GDM1 (cell line): Measurements from ENCODE around the gene SAMD8.
"Not testable (repeated sequence)": the region's sequence is repeated elsewhere in the genome, so short reads cannot be mapped to it uniquely, and the experiment has no call there.

Experiments
- DNase-seq: peaks from one replicate; lab custom pipeline; 2025; lab: John Stamatoyannopoulos, UW

SAMD8 gene

DNA sequence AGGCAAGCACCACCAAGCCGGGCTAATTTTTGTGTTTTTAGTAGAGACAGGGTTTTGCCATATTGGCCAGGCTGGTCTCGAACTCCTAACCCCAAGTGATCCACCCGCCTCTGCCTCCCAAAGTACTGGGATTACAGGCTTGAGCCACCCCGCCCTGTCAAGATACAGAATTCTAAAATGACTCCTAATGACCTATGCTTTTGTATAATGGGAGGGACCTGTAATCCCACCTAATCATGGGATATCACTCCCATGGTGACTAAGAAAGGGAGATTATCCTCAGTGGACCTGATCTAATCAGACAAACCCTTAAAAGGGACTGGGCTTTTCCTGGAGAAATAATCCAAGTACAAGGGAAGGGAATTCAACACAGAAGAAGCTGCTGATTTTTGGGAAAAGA is 28.8 kb downstream of the SAMD8 start:
- DNase-seq, result no peak

GRCh38 chr10:75143353-75143752 is 31.9 kb downstream of the SAMD8 start:
- no peak for DNase-seq

DNA sequence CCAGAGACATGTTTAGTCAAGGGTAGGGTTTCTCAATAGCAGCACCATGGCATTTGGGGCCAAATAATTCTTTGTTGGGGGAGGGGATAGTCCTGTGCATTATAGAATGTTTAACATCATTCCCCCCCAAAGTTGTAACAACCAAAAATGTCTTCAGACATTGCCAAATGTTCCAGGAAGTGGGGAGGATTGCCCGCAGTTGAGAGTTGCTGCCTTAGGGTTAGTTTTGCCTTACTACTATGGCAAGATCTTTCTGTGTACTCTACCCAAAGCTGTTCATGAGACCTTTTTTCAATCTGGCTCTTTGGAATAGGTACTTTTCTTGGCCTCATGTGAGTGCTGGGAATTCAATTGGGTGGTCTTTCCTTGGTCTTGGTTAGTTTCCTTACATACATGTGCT is 34.1 kb downstream of the SAMD8 start:
- no peak for DNase-seq

DNA sequence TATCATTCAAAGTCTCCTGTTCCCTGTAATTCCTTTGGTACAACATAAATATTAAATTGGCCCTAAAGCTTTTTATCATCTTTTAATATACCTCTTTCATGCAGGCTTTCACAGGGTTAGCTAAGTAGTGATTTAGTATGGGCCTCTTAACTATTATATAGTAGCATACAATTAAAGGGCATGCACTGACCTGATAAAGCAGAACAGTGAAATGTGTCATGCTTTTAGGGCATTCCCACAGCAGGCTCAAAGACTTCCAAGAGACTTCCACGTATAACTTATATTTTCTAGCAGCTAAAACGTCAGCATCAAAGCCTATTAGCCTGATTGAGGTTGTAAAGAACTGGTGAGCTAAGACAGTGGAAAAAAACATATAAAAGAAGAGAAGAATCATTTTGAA is 35.3 kb downstream of the SAMD8 start:
- DNase-seq, result no peak

DNA sequence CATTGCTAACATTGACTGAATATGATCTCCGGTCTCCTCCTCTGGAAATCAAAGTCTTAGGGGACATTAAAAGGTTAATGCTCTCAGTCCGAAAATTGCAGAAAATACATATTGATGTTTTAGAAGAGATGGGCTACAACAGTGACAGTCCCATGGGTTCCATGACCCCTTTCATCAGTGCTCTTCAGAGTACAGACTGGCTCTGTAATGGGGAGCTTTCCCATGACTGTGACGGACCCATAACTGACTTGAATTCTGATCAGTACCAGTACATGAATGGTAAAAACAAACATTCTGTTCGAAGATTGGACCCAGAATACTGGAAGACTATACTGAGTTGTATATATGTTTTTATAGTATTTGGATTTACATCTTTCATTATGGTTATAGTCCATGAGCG is 39.2 kb downstream of the SAMD8 start:
- DNase-seq, result no peak

GRCh38 chr10:75159519-75159918 is 48.1 kb downstream of the SAMD8 start:
- DNase-seq, result no peak

GRCh38 chr10:75165684-75166622 is 54.5 kb downstream of the SAMD8 start:
- DNase-seq, result peak; percentile 42

- DNase-seq, result no peak
These were observed 55.1 kb downstream of the SAMD8 start for GRCh38 chr10:75166623-75166972.

DNA sequence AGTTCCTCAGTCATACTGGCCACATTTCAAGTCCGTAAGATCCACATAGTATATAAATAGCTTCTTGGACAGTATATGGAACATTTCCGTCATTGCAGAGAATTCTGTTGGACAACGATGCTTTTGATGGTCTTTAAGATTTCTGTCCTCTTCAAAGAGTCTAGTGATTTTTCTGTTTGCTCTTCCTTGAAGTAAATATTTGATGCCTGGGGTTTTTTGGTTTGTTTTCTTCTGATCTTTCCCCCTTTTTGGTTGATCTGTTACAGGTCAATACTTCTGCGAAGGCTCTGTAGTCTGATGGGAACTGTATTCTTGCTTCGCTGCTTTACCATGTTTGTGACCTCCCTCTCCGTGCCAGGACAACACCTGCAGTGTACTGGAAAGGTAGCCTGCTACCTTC is 56.8 kb downstream of the SAMD8 start:
- DNase-seq, result no peak

DNA sequence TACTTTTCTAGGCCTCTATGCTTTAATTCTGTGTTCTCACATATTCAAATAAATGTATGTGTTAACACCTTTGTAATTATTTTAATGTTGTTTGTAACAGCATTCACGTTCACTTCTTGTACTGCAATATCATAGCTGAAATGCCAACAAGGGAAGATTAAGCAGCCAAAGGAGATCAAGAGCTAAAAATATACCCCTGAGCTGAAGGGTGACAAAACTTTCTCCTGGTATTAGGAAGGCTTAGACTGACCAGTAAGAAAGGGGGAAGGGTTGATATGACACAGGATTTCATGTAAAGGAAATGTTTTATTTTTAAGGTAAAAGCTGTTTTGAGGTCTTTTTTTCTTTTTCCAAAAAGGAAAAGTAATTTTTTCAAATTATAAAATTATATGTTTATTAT is 58.8 kb downstream of the SAMD8 start:
- no peak for DNase-seq

DNA sequence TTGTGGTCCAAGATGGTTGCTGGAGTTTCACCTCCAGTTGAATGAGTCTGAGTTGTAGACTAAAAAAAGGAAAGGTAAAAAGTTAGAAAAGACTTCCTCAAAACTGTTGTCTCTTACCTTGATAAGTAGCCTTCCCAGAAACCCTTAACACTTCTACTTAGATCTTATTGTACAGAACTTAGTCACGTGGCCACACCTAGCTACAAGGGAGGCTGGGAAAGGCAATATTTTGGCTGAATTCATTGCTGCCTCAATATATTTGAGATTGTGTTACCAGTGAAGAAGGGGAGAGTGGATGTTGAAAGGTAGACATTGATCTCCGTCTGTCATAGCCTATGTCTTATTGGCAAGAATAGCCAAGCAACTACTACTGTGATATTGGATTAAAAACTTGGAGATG is 63.6 kb downstream of the SAMD8 start:
- no peak for DNase-seq

DNA sequence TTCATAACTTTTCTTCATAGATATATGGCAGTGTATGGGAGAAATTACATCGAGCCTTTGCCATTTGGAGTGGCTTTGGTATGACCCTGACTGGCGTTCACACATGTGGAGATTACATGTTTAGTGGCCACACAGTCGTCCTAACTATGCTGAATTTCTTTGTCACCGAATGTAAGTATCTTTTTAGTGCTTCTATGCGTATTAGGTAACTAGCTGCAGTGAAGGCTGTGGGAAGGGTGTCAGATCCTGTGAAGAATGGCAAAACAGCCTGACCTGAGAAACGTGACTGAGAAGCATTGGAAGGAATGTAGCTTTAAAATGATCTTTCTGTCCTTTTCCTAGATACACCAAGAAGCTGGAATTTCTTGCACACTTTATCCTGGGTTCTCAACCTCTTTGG is 64.6 kb downstream of the SAMD8 start:
- DNase-seq, result no peak

DNA sequence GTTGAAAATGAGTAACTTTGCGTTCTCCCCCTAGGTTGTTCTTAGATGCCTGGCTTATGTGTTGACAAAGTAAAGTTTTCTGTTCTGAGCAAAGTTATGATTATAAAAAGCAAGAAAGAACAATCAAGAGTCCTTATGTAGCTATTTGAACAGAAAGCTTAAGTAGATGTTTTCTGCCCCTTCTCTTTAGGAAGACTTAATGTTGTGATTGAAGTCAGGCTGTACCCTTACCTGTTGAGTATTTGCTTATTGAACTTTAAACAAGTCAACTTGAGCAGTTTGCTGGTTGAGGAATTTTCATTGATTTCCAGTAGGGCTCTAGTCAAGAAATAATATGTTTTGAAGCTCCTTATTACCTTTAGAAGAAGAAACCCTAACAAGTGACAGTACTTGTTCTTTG is 65.3 kb downstream of the SAMD8 start:
- DNase-seq, result no peak

DNA sequence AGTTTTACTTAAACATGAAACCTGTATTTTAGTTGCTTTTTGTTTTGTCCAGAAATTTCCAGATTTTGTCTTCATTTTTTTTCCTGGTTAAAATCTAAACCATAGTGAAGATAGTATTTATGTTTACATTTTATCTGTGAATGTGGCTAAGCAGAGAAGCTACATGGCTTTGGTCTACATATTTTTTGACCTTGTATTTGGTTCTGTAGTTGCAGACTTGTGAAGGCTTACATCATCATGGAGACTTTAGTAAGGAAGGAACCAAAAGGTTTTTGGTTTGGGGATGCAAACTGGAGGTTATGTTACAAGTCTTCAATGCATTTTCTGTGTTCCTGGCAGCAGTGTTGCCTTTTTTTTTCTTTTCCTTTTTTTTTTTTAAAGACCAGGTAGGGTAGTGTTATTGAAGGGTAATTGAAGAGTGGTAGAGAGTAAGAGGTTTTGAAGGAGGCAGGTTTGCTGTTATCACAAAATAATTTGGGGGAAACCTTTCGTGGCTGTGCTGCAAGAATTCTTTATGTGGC is 68.3 kb downstream of the SAMD8 start:
- no peak for DNase-seq

GRCh38 chr10:75180592-75180991 is 69.1 kb downstream of the SAMD8 start:
- no peak for DNase-seq

GRCh38 chr10:75181073-75181472 is 69.6 kb downstream of the SAMD8 start:
- no peak for DNase-seq

DNA sequence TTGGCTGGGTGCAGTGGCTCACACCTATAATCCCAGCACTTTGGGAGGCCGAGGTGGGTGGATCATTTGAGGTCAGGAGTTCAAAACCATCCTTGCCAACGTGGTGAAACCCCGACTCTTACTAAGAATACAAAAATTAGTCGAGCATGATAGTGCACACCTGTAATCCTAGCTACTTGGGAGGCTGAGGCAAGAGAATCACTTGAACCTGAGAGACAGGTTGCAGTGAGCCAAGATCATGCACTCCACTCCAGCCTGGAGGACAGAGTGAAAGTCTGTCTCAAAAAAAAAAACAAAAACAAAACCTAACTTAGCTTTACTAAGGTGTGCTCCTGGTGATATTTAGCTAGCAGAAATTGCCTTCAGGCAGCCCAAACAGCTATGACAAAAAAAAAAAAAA is 74.9 kb downstream of the SAMD8 start:
- DNase-seq, result no peak

GRCh38 chr10:75187961-75188426 is 76.5 kb downstream of the SAMD8 start:
- peak; percentile 16 for DNase-seq

- DNase-seq, result not testable (repeated sequence)
These were observed 77.1 kb downstream of the SAMD8 start for GRCh38 chr10:75188522-75188921.

- DNase-seq, result no peak
These were observed 78.0 kb downstream of the SAMD8 start for GRCh38 chr10:75189266-75190096.

- DNase-seq, result no peak
These were observed 80.5 kb downstream of the SAMD8 start for GRCh38 chr10:75191821-75192568.

DNA sequence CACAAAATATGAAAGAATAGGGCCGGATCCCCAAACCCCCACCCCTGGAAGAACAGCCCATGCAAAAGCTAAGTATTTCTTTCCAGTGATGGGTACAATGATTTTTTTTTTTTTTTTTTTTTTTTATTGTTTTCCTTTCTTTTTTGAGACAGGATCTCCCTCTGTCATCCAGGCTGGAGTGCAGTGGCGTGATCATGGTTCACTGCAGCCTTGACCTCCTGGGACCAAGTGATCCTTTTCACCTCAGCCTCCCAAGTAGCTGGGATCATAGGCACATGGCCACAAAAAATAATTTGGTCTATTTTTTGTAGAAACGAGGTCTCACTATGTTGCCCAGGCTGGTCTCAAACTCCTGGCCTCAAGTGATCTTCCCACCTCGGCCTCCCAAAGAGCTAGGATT is 83.2 kb downstream of the SAMD8 start:
- DNase-seq, result not testable (repeated sequence)
